Measurements from ENCODE around the gene NHSL1.

NHSL1 gene, protein sequence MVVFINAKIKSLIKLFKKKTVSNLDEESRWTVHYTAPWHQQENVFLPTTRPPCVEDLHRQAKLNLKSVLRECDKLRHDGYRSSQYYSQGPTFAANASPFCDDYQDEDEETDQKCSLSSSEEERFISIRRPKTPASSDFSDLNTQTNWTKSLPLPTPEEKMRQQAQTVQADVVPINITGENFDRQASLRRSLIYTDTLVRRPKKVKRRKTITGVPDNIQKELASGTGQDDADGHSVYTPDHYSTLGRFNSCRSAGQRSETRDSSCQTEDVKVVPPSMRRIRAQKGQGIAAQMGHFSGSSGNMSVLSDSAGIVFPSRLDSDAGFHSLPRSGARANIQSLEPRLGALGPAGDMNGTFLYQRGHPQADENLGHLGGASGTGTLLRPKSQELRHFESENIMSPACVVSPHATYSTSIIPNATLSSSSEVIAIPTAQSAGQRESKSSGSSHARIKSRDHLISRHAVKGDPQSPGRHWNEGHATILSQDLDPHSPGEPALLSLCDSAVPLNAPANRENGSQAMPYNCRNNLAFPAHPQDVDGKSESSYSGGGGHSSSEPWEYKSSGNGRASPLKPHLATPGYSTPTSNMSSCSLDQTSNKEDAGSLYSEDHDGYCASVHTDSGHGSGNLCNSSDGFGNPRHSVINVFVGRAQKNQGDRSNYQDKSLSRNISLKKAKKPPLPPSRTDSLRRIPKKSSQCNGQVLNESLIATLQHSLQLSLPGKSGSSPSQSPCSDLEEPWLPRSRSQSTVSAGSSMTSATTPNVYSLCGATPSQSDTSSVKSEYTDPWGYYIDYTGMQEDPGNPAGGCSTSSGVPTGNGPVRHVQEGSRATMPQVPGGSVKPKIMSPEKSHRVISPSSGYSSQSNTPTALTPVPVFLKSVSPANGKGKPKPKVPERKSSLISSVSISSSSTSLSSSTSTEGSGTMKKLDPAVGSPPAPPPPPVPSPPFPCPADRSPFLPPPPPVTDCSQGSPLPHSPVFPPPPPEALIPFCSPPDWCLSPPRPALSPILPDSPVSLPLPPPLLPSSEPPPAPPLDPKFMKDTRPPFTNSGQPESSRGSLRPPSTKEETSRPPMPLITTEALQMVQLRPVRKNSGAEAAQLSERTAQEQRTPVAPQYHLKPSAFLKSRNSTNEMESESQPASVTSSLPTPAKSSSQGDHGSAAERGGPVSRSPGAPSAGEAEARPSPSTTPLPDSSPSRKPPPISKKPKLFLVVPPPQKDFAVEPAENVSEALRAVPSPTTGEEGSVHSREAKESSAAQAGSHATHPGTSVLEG (N-terminal part only)

GRCh38 chr6:138499303-138500018 lies at the start of gene NHSL1:
NHSL1 (minus strand) TSS chr6:138499494; CDS start chr6:138499290, 204 bp downstream.
- DNase-seq = no peak

- DNase-seq = no peak
These were observed 47.5 kb upstream of the NHSL1 start for GRCh38 chr6:138546733-138547185.

DNA sequence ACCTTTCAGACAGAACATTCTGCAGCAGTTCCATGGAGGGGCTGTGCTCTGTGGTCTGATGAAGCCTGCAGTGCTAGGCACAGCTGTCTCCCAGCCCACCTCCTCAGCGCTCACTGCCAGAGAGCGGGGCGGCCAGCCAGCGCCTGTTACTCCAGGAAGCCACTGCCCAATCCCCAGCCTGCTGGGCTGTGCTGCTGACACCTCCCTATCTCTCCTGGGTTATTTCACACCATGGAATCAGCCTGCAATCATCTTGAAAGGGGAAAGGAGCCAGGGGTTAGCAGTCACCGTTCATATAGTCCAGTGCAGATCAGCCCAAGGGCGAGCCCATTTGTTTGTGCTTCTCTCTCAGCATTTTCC lies 46.3 kb upstream of the NHSL1 start:
- DNase-seq = no peak

DNA sequence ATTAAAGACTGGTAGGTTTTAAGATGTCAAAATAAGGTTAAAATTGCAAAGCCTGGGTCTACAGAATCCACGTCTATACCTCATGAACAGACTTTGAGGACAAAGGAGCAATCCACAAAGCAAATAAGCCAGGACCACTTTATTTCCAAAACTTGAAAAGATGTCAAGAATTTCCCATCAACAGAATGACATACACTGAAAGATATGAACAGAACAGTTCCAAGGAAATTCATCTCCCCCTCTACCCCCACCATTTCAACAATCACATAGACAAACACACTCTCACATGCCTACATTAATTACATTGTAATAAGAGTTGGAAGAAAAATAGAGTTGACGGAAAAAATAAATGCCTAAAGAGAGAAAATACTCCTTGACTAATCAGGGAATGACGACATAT lies 45.2 kb upstream of the NHSL1 start:
- no peak for DNase-seq

DNA sequence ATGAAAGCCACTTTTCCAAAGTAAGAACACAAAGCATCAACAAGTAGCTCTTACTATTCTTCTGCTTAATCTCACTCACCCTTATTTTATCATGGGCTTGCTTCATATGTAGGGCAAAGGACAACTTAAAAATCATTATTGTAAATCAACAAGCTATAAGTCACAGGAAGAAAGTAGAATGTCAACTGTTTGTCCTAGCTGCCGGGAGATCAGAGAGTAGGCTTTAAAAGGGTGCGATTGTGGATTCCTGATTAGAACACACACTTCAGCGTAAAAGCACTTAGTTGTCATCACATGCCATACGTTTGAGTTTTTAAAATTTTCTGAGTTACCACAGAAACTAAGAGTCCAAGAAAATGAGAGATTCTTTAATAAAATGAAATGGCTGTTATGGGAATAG lies 44.4 kb upstream of the NHSL1 start:
- no peak for DNase-seq

- DNase-seq = no peak
These were observed 42.7 kb upstream of the NHSL1 start for GRCh38 chr6:138541823-138542481.

DNA sequence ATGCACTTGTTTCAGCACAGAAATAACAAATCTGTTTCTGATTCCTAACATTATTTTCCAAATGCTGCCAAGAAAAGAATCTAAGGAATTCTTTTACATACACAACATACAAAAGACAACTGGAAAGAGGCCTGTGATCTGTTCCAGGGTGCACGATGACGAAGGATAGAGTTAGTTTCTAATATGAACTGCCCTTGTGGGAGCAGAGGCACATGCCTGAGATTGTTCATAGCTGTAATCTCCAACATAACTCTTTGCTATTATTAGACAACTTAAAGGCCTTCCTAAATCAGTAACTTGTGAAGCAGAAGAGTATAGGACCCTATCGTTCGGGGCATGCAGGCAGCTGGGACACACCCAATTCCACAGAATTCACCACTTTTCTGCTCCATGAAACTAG lies 41.2 kb upstream of the NHSL1 start:
- no peak for DNase-seq

DNA sequence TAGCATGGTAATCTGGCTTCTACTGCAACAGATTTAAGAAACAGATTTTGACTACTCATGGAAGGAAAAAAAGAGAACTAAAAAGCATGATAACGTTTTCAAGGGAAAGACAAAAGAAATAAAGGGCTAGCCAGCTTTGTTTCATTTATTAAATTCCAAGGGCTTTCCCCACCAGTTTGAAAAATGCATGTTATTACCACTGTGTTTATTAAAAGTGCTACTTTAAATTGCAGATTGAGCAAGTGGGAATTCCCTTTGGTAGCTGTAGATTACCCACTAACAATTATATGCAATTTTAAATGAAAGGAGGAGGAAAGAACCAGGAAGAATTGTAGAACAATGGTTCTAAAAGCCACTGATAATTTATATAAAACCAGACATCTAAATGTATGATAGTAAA lies 40.6 kb upstream of the NHSL1 start:
- no peak for DNase-seq

DNA sequence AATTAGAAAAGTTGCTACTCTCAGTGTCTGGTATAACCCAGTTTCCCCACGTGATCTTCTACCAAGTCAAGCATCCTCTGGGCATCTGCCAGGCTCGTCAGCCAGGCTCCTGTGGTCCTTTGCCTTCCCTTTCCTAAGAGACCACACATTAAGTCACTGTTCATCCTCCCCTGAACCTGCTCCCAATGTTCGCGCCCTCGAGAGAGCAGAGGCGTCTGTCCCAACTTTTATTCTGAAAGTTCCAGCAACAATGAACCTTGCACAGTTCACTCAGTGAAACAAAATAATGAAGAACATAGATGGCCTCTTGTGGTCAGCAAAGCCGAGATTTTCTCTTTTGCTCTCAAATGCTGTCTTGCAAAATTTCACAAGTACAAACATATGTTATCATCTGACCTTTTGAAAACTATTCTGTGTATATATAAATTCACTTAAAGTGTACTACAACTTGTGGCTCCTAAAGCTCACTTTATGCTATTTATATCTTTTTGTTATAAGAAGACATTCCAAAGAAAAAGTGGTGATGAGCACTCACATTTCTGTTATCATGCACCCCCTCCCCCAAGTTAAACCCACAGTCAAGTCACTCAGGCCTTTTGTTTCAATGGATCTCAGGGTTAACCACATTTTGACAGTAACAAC lies 39.2 kb upstream of the NHSL1 start:
- DNase-seq = no peak

GRCh38 chr6:138537106-138537505 lies 37.8 kb upstream of the NHSL1 start:
- no peak for DNase-seq

- DNase-seq = no peak
These were observed 36.6 kb upstream of the NHSL1 start for GRCh38 chr6:138535728-138536455.

- no peak for DNase-seq
These were observed 34.4 kb upstream of the NHSL1 start for GRCh38 chr6:138533667-138534066.

GRCh38 chr6:138531387-138531786 lies 32.1 kb upstream of the NHSL1 start:
- DNase-seq = no peak

- DNase-seq = no peak
These were observed 30.2 kb upstream of the NHSL1 start for GRCh38 chr6:138529478-138529877.

GRCh38 chr6:138528956-138529355 lies 29.7 kb upstream of the NHSL1 start:
- DNase-seq = no peak

- no peak for DNase-seq
These were observed 28.8 kb upstream of the NHSL1 start for GRCh38 chr6:138528137-138528536.

DNA sequence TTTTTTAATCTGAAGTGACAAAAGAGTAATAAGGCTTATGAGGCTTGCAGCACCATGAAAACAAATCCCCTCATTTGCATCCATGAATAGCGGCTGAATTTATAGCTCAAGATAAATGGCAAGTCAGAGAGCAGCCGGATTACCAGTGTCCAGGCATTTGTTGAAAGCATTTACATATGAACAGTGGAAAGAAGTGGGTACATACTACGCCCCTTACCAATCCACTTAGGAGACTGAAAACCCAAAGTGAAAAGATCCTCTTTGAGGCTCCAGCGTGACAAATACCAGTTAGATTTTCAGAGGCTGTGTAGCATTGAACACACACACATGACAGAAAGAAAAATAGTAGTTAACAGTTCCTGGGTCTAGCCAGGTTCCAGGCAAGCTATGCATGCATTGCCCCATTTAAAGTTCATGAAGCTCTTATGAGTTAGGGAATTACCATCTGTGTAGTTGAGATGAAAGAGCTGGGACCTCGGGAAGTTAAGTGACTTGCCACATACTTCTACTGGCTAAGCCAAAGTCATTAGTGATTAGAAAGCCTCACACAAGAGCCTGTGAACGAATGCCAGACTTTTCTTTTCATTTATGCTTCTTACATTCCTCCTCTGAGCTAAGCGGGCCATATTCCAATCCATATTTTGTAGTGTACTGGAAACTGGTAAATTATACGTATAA lies 28.3 kb upstream of the NHSL1 start:
- DNase-seq = no peak

GRCh38 chr6:138526822-138527235 lies 27.5 kb upstream of the NHSL1 start:
- DNase-seq = no peak

DNA sequence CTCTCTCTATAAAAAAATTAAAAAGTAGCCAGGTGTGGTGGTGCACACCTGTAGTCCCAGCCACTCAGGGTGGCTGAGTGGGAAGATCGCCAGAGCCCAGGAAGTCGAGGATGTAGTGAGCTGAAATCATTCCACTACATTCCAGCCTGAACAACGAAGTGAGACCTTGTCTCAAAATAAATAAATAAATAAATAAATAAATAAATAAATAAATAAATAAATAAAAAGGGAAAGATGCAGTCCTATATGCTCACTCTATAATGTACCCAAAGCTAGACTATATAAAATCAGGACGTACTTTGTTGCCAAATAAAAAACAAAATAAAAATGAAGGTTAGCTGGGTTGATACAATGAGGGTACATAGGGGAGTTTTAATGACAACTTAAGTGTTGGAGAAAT lies 26.1 kb upstream of the NHSL1 start:
- no peak for DNase-seq

DNA sequence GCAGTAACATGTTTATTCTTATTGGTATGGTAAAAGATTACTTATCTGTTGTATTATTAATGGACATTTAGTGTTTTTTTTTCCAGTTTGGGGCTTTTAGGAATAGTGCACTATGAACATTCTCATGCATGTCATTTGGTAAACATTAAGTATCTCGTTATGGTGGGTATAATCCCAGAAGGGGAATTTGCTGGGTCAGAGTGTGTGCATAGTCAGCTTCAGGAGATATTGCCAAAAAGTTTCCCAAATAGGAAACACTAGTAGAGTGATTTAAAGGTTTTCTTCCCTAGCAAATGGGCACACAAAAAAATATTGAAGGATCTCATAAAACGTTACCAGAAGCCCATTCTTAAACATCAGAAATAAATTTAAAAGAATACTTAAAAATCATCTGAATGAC lies 25.2 kb upstream of the NHSL1 start:
- no peak for DNase-seq

Measured in NCI-H1105 (cell line).